Measurements from ENCODE around the gene MYO5C.

The MYO5C gene

GRCh38 chr15:52143873-52144272 lies 151.7 kb downstream of the MYO5C start:
- DNase-seq (ENCODE audit: low spot score) = no peak
